Activated CD8-positive, alpha-beta T cell treated with anti-CD3 and anti-CD28 coated beads for 36 hours (primary cell): ENCODE data around the gene MAPK8IP3. TPM values are rescaled to one million over a fixed set of nuclear protein-coding genes. Genes with fewer than 3 reads are reported as not detected.

Source experiments
- ATAC-seq: fragments of 200-7000 bp; cut with Tn5 transposase; one replicate; pipeline ENCODE4 v1.10.0; 2021; ENCODE audit warnings: mild to moderate bottlenecking, moderate library complexity
- CTCF ChIA-PET: fragments of 350-600 bp; sonication (Branson Sonifier 250); formaldehyde crosslinking; loops from one replicate; lab custom pipeline; 2021; ENCODE audit warnings: antibody characterized with exemption; lab: Charles Lee
- POLR2A ChIA-PET: fragments of 350-600 bp; sonication (Branson Sonifier 250); formaldehyde crosslinking; loops from one replicate; lab custom pipeline; 2021; ENCODE audit warnings: antibody characterized with exemption; lab: Charles Lee
- DNase-seq: peaks from one replicate; pipeline ENCODE4 v3.0.0-alpha.2; 2020
- H3K27ac Mint-ChIP-seq: one replicate; pipeline ENCODE4 v1.8.0; 2021; ENCODE audit warnings: mild to moderate bottlenecking, mixed read lengths
- H3K27me3 Mint-ChIP-seq: one replicate; pipeline ENCODE4 v1.8.0; 2021; ENCODE audit warnings: mixed read lengths
- H3K36me3 Mint-ChIP-seq: one replicate; pipeline ENCODE4 v1.8.0; 2021; ENCODE audit warnings: low read depth, mixed read lengths
- H3K4me1 Mint-ChIP-seq: one replicate; pipeline ENCODE4 v1.8.0; 2021; ENCODE audit warnings: low read depth, mixed read lengths
- H3K4me3 Mint-ChIP-seq: one replicate; pipeline ENCODE4 v1.8.0; 2021; ENCODE audit warnings: mild to moderate bottlenecking, moderate library complexity, mixed read lengths
- H3K9me3 Mint-ChIP-seq: one replicate; pipeline ENCODE4 v1.8.0; 2021; ENCODE audit warnings: mixed read lengths
- intact Hi-C: fragments of 100-400 bp; cut with micrococcal nuclease; formaldehyde crosslinking; loops from one replicate; pipeline ENCODE4 v1.10.0; 2022
- total RNA-seq, 2 experiments: library from RNA; stranded (reverse); gene quantifications; one replicate each; pipeline ENCODE4 v1.2.3, GENCODE V29; 2021
- TF ChIP-seq, protein P1 (sequence below): fragments of 200-600 bp; IDR thresholded peaks from one replicate; pipeline ENCODE4 v1.8.0; 2022; ENCODE audit warnings: antibody characterized with exemption, mild to moderate bottlenecking

The MAPK8IP3 gene
- total RNA-seq, 2 experiments from 2014 or later, result 58.4 to 65.1 TPM

GRCh38 chr16:1786242-1787055 lies 80.5 kb downstream of the MAPK8IP3 start:
- Mint-ChIP-seq H3K4me1 (peaks cover 21% of the 10 kb centered on the region), H3K27me3 (no peaks in the 10 kb centered on the region), H3K27ac (no peak overlapping the region), H3K36me3 (peaks cover 7% of the 10 kb centered on the region), H3K9me3 (no peaks in the 10 kb centered on the region), H3K4me3 (no peak overlapping the region)
- intact Hi-C loops, result no loop called here
- ChIA-PET POLR2A (no interaction called here), CTCF (no interaction called here)
- ATAC-seq (no peak), DNase-seq (no peak)
- TF ChIP-seq, protein P1, sequence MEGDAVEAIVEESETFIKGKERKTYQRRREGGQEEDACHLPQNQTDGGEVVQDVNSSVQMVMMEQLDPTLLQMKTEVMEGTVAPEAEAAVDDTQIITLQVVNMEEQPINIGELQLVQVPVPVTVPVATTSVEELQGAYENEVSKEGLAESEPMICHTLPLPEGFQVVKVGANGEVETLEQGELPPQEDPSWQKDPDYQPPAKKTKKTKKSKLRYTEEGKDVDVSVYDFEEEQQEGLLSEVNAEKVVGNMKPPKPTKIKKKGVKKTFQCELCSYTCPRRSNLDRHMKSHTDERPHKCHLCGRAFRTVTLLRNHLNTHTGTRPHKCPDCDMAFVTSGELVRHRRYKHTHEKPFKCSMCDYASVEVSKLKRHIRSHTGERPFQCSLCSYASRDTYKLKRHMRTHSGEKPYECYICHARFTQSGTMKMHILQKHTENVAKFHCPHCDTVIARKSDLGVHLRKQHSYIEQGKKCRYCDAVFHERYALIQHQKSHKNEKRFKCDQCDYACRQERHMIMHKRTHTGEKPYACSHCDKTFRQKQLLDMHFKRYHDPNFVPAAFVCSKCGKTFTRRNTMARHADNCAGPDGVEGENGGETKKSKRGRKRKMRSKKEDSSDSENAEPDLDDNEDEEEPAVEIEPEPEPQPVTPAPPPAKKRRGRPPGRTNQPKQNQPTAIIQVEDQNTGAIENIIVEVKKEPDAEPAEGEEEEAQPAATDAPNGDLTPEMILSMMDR, result no peak

- no peak for DNase-seq
- intact Hi-C loops, result no loop called here
- H3K36me3 Mint-ChIP-seq, result peaks cover 7% of the 10 kb centered on the region
Observed at GRCh38 chr16:1787056-1787321, 81.0 kb downstream of the MAPK8IP3 start.

DNA sequence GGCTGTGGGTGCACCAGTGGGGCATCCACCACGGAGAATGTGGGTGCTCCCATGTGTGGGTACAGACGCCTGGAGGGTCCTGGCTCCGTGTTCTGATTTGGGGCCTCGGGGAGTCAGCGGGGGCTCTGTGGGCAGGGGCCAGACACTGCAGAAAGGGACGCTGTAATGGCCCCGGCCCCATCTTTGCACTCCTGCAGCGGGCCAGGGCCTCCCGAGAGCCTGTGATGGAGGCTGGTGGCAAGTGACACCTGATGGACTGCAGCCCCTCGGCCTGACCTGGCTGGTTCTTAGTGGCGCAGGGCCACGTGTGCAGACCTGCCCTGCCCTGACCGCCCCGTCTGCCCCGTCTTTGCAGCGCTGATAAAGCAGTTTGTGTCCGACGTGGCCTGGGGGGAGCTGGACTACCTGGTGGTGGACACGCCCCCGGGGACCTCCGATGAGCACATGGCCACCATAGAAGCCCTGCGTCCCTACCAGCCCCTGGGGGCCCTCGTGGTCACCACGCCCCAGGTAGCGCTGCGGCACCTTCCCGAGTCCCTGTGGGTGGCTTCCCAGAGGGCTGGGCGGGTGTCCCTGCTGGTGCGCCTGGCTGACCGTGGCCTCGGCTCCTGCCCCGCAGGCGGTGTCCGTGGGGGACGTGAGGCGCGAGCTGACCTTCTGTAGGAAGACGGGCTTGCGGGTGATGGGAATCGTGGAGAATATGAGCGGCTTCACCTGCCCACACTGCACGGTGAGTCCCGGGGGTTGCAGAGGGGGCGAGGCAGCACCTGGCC lies 81.5 kb downstream of the MAPK8IP3 start:
- POLR2A ChIA-PET, result interaction anchor here (0.7 to 1.0 kb wide), 2 partner anchors 40 to 51 kb away, joined by 3 read pairs; partner anchors contain the start of genes FAHD1 and HAGH
- CTCF ChIA-PET, result no interaction called here
- H3K27me3 Mint-ChIP-seq, result no peaks in the 10 kb centered on the region
- ATAC-seq, result no peak
- peaks cover 17% of the 10 kb centered on the region for H3K4me1 Mint-ChIP-seq
- intact Hi-C loops, result no loop called here
- H3K4me3 Mint-ChIP-seq, result no peak overlapping the region
- H3K27ac Mint-ChIP-seq, result no peak overlapping the region
- peaks cover 7% of the 10 kb centered on the region for H3K36me3 Mint-ChIP-seq
- no peaks in the 10 kb centered on the region for H3K9me3 Mint-ChIP-seq
- no peak for DNase-seq
- TF ChIP-seq, protein P1, result no peak

More at GRCh38 chr16:1787056-1787321, 81.0 kb downstream of the MAPK8IP3 start:
- Mint-ChIP-seq H3K27ac (no peak overlapping the region), H3K4me1 (peaks cover 17% of the 10 kb centered on the region), H3K27me3 (no peaks in the 10 kb centered on the region), H3K4me3 (no peak overlapping the region), H3K9me3 (no peaks in the 10 kb centered on the region)
- ChIA-PET CTCF (no interaction called here), POLR2A (no interaction called here)
- TF ChIP-seq, protein P1, result no peak
- no peak for ATAC-seq

DNA sequence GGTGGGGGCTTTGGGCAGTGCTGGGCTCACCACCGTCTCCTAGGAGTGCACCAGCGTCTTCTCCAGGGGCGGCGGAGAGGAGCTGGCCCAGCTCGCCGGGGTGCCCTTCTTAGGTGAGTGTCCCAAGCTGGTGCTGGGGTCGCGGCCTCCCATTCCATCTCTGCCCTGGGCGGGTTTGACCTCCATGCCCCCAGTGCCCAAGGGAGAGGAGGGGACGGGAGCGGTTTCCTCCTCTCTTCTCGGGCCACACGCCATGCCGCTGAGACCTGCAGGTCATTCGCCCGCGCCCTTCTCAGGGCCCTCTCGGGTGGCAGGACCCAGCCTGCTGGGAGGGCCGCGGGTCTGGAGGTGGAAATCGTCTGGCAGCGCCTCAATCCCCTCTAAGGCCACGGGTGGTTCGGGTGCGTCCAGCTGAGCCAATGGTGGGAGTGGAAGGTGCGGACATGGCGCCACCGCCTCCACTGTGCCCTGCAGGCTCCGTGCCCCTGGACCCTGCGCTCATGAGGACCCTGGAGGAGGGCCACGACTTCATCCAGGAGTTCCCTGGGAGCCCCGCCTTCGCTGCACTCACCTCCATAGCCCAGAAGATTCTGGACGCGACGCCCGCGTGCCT lies 82.2 kb downstream of the MAPK8IP3 start:
- ATAC-seq, result no peak
- Mint-ChIP-seq H3K4me3 (no peak overlapping the region), H3K9me3 (no peaks in the 10 kb centered on the region), H3K36me3 (peaks cover 7% of the 10 kb centered on the region), H3K4me1 (peaks cover 17% of the 10 kb centered on the region), H3K27ac (no peak overlapping the region), H3K27me3 (no peaks in the 10 kb centered on the region)
- no peak for DNase-seq
- POLR2A ChIA-PET, result interaction anchor here (0.7 to 1.0 kb wide), 2 partner anchors 39 to 50 kb away, joined by 3 read pairs; partner anchors contain the start of genes FAHD1 and HAGH
- TF ChIP-seq, protein P1, result no peak
- CTCF ChIA-PET, result no interaction called here
- intact Hi-C loops, result no loop called here
